SU-DHL-6 (cell line): ENCODE data around the gene TEDC1.

Experiments used
- EZH2phosphoT487 ChIP-seq: fragments of 200-600 bp; sonication (generic), shearing (Covaris generic); conservative IDR thresholded peaks from 2 replicates; pipeline ENCODE4 v1.6.1; 2018; ENCODE audit warnings: mild to moderate bottlenecking, antibody characterized with exemption, low read length, moderate library complexity, mixed read lengths
- TF ChIP-seq, protein P1 (sequence below): fragments of 200-600 bp; sonication (generic); IDR thresholded peaks from one replicate; pipeline ENCODE4 v1.5.1; 2017; ENCODE audit warnings: antibody characterized with exemption, mild to moderate bottlenecking, low read length, moderate library complexity; ENCODE audit not compliant: insufficient read depth, poor library complexity, severe bottlenecking

DNA sequence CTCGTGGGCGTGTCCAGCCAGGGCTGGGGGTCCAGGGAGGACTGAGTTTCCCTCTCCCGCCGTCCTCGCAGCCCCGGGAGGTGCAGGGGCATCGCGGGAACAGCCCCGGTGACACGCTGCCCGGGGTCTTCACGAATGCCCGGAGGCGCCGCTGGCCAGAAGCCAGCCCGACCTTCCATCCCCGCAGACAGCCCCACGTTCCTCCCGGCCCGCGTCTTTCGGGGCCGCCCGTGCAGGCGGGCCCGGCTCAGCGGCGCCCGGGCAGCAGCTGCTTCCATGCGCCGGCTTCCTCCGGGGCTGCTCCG is 827 bp upstream of the TEDC1 start:
- TF ChIP-seq, protein P1, sequence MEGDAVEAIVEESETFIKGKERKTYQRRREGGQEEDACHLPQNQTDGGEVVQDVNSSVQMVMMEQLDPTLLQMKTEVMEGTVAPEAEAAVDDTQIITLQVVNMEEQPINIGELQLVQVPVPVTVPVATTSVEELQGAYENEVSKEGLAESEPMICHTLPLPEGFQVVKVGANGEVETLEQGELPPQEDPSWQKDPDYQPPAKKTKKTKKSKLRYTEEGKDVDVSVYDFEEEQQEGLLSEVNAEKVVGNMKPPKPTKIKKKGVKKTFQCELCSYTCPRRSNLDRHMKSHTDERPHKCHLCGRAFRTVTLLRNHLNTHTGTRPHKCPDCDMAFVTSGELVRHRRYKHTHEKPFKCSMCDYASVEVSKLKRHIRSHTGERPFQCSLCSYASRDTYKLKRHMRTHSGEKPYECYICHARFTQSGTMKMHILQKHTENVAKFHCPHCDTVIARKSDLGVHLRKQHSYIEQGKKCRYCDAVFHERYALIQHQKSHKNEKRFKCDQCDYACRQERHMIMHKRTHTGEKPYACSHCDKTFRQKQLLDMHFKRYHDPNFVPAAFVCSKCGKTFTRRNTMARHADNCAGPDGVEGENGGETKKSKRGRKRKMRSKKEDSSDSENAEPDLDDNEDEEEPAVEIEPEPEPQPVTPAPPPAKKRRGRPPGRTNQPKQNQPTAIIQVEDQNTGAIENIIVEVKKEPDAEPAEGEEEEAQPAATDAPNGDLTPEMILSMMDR, result no peak
- TF ChIP-seq EZH2phosphoT487, result no peak
